ENCODE measurements around the gene NCAM1.

The NCAM1 gene

GRCh38 chr11:112928136-112928535, 33.1 kb upstream of the NCAM1 start:
- TF ChIP-seq TAF1 (IDR thresholded peaks at IDR 0.05; ENCODE audit: low read depth) (no peak), CREB1 (IDR thresholded peaks at IDR 0.05; ENCODE audit: low read depth) (no peak), NFIC (IDR thresholded peaks at IDR 0.05) (no peak), REST (IDR thresholded peaks at IDR 0.05; ENCODE audit: low read depth) (no peak), EGR1 (IDR thresholded peaks at IDR 0.05) (no peak), EP300 (IDR thresholded peaks at IDR 0.05; ENCODE audit: borderline replicate concordance) (no peak), RAD21 (IDR thresholded peaks at IDR 0.05; ENCODE audit: low read depth) (no peak), YY1 (IDR thresholded peaks at IDR 0.05; ENCODE audit: low read depth) (no peak), CEBPB (IDR thresholded peaks at IDR 0.05) (no peak)

GRCh38 chr11:112929432-112929831, 31.8 kb upstream of the NCAM1 start:
- TF ChIP-seq ZBTB7A (IDR thresholded peaks at IDR 0.05; ENCODE audit: low read depth): no peak

- TF ChIP-seq MAX (IDR thresholded peaks at IDR 0.05) (no peak), CREB1 (IDR thresholded peaks at IDR 0.05; ENCODE audit: low read depth) (no peak), YY1 (IDR thresholded peaks at IDR 0.05; ENCODE audit: low read depth) (no peak)
Observed at GRCh38 chr11:112931703-112932102, 29.5 kb upstream of the NCAM1 start.

- no peak for TF ChIP-seq CREB1 (IDR thresholded peaks at IDR 0.05; ENCODE audit: low read depth)
- no peak for TF ChIP-seq TCF12 (IDR thresholded peaks at IDR 0.05; ENCODE audit: low read depth)
- no peak for TF ChIP-seq MAX (IDR thresholded peaks at IDR 0.05)
- TF ChIP-seq REST (IDR thresholded peaks at IDR 0.05; ENCODE audit: low read depth): no peak
- no peak for TF ChIP-seq EP300 (IDR thresholded peaks at IDR 0.05; ENCODE audit: borderline replicate concordance)
- TF ChIP-seq YY1 (IDR thresholded peaks at IDR 0.05; ENCODE audit: low read depth): no peak
Observed at GRCh38 chr11:112932593-112932992, 28.6 kb upstream of the NCAM1 start.

- TF ChIP-seq CREB1 (IDR thresholded peaks at IDR 0.05; ENCODE audit: low read depth) (no peak), TAF1 (IDR thresholded peaks at IDR 0.05; ENCODE audit: low read depth) (no peak), ZBTB7A (IDR thresholded peaks at IDR 0.05; ENCODE audit: low read depth) (no peak), EP300 (IDR thresholded peaks at IDR 0.05; ENCODE audit: borderline replicate concordance) (no peak), NFIC (IDR thresholded peaks at IDR 0.05) (no peak), REST (IDR thresholded peaks at IDR 0.05; ENCODE audit: low read depth) (no peak), RAD21 (IDR thresholded peaks at IDR 0.05; ENCODE audit: low read depth) (no peak), FOXM1 (IDR thresholded peaks at IDR 0.05; ENCODE audit: borderline replicate concordance, low read depth) (no peak), EGR1 (IDR thresholded peaks at IDR 0.05) (no peak), MAX (IDR thresholded peaks at IDR 0.05) (no peak)
Observed at GRCh38 chr11:112933970-112934369, 27.2 kb upstream of the NCAM1 start.

- TF ChIP-seq RAD21 (IDR thresholded peaks at IDR 0.05; ENCODE audit: low read depth): no peak
- no peak for TF ChIP-seq NFIC (IDR thresholded peaks at IDR 0.05)
- TF ChIP-seq CEBPB (IDR thresholded peaks at IDR 0.05): no peak
- no peak for TF ChIP-seq TCF12 (IDR thresholded peaks at IDR 0.05; ENCODE audit: low read depth)
- TF ChIP-seq CREB1 (IDR thresholded peaks at IDR 0.05; ENCODE audit: low read depth): no peak
- no peak for TF ChIP-seq REST (IDR thresholded peaks at IDR 0.05; ENCODE audit: low read depth)
- no peak for TF ChIP-seq USF1 (IDR thresholded peaks at IDR 0.05)
- no peak for TF ChIP-seq TEAD4 (IDR thresholded peaks at IDR 0.05)
- no peak for TF ChIP-seq TAF1 (IDR thresholded peaks at IDR 0.05; ENCODE audit: low read depth)
Observed at GRCh38 chr11:112941104-112941503, 20.1 kb upstream of the NCAM1 start.

All from Ishikawa (cell line).